ENCODE measurements around the gene ZNF202. TPM values are rescaled to one million over a fixed set of nuclear protein-coding genes. Genes with fewer than 3 reads are reported as not detected.

The ZNF202 gene
- 10 to 100 TPM in 1 of 2 donors, 1 to 10 TPM in 1; 5.7 to 15.2 TPM for total RNA-seq

- no peaks in the 10 kb centered on the region for H3K36me3 ChIP-seq
- H3K27ac ChIP-seq = peak within 1 kb of the TSS; percentile 72 to 77
- H3K4me3 ChIP-seq = peak within 1 kb of the TSS; percentile 71 to 96
- under 1% methylated on average over 67 of the region's 67 CpGs for WGBS
- intact Hi-C loops (cut with DNase I) = no loop called here
- peak; percentile 85 for DNase-seq (ENCODE audit: low spot score)
- H3K27me3 ChIP-seq (replicated peaks; ENCODE audit: insufficient read depth) = no peaks in the 10 kb centered on the region
- TF ChIP-seq POLR2A (IDR thresholded peaks at IDR 0.05) = peak; percentile 18
- TF ChIP-seq POLR2AphosphoS5 (IDR thresholded peaks at IDR 0.05) = peak; percentile 88
- TF ChIP-seq CTCF (IDR thresholded peaks at IDR 0.05) = peak in 3 of 4 experiments; percentile 8 to 15 (median 11)
- no peaks in the 10 kb centered on the region for H3K9me3 ChIP-seq
- peaks cover 7% of the 10 kb centered on the region for H3K4me1 ChIP-seq (replicated peaks)
These were observed at the start of gene ZNF202 for GRCh38 chr11:123741159-123742030. Gene ZNF202, minus strand, starts transcription at chr11:123741660. Its CDS starts 10,772 bp downstream, at chr11:123730888.

- no peaks in the 10 kb centered on the region for H3K9me3 ChIP-seq
- 52% methylated on average over 1 of the region's 1 CpG for WGBS
- H3K27me3 ChIP-seq (replicated peaks; ENCODE audit: insufficient read depth) = no peaks in the 10 kb centered on the region
- no peak overlapping the region for H3K4me3 ChIP-seq
- no peak overlapping the region for H3K27ac ChIP-seq
- no peak for DNase-seq (ENCODE audit: low spot score)
- H3K4me1 ChIP-seq (replicated peaks) = no peaks in the 10 kb centered on the region
- H3K36me3 ChIP-seq = no peaks in the 10 kb centered on the region
- no peak for TF ChIP-seq POLR2AphosphoS5 (IDR thresholded peaks at IDR 0.05)
- TF ChIP-seq CTCF (IDR thresholded peaks at IDR 0.05) = no peak
- no peak for TF ChIP-seq POLR2A (IDR thresholded peaks at IDR 0.05)
- intact Hi-C loops (cut with DNase I) = no loop called here
These were observed 42.1 kb upstream of the ZNF202 start for GRCh38 chr11:123783536-123783935.

DNA sequence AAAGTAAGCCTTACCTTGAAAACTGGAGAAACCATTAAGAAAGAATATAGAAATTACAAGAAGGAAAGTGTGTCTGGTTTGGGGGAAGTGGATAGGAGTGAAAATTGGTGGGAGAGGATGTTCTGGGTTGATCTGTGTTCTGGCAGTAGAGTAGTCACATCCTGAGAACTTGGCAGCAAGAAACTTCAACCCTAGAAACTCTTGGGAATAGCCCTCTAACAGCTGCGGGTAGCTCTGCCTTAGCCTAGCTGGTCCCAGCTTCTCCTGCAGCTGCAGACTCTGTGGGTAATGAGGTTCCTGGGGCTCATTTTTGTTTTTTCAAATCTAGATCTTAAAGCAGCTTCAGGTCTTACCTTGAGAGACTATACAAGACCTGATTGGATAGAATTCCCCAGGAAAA is 37.1 kb upstream of the ZNF202 start:
- intact Hi-C loops (cut with DNase I) = no loop called here

DNA sequence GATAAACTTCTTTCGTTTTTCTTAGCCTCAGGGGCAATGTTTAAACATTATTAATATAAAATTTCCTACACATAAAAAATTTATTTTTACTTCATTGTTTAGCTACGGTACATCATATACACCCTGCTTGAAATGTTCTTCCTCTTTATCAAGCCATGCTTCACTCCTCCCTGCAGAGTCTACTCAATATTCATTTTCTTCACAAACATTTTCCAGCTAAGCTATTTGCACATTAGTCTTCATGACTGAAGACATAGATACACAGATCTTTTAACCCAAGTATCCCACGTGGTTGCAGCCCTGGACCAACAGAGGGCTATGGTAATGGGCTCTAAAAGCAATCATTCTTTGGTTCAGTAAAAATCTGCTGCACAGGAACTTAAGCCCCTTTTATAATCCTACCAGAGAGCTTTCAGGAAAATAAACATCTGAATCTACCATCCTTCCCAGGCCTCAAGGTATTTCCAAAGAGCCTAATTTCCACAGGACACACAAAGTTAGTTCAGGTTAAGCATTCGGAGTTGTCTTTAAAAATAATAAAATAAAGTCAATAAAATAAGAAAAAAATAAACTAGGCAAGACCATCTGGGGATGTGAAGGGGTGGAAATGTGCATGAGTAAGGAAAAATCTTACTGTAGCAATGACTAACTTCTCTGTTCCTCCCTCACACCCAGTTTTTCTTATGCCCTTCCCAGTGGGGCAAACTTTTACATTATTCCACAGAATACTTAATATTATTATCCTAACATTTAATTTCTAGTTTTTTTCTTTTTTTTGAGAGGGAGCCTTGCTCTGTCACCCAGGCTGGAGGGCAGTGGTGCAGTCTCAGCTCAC is 34.5 kb upstream of the ZNF202 start:
- TF ChIP-seq CTCF (IDR thresholded peaks at IDR 0.05) = no peak
- WGBS = 46% methylated on average over 4 of the region's 4 CpGs
- H3K27me3 ChIP-seq (replicated peaks; ENCODE audit: insufficient read depth) = no peaks in the 10 kb centered on the region
- no peaks in the 10 kb centered on the region for H3K4me1 ChIP-seq (replicated peaks)
- no peak for DNase-seq (ENCODE audit: low spot score)
- H3K9me3 ChIP-seq = no peaks in the 10 kb centered on the region
- no peak overlapping the region for H3K27ac ChIP-seq
- no peak overlapping the region for H3K4me3 ChIP-seq
- no peaks in the 10 kb centered on the region for H3K36me3 ChIP-seq
- intact Hi-C loops (cut with DNase I) = no loop called here

More for the DNA sequence above, 37.1 kb upstream of the ZNF202 start:
- DNase-seq (ENCODE audit: low spot score) = no peak
- Histone ChIP-seq H3K9me3 (no peaks in the 10 kb centered on the region), H3K27ac (no peak overlapping the region), H3K27me3 (replicated peaks; ENCODE audit: insufficient read depth) (no peaks in the 10 kb centered on the region), H3K4me3 (no peak overlapping the region), H3K4me1 (replicated peaks) (no peaks in the 10 kb centered on the region), H3K36me3 (no peaks in the 10 kb centered on the region)
- 79% methylated on average over 1 of the region's 1 CpG for WGBS
- TF ChIP-seq POLR2A (IDR thresholded peaks at IDR 0.05) (no peak), CTCF (IDR thresholded peaks at IDR 0.05) (no peak), POLR2AphosphoS5 (IDR thresholded peaks at IDR 0.05) (no peak)

Measured in prostate gland (tissue), 2 donors.